Adrenal gland (tissue), 12 donors: Measurements from ENCODE around the gene RAVER1. TPM values are rescaled to one million over a fixed set of nuclear protein-coding genes. Genes with fewer than 3 reads are reported as not detected.
A peak's percentile ranks its signal among the peaks of the same experiment; 100 is the strongest.

Source experiments
- DNase-seq, 7 donors: peaks; one replicate each; pipeline ENCODE4 v3.0.0-alpha.2; 2019 to 2020
- H3K27ac ChIP-seq, 5 donors: fragments of 200-600 bp; sonication (generic) in 4 of 5; 1 replicate in 3 of 5; 2 replicates in 2 of 5; pipeline versions ENCODE4 v1.5.1 to v1.8.0; 2016 to 2020; ENCODE audit warnings: mild to moderate bottlenecking in 1 of 5
- H3K27me3 ChIP-seq: fragments of 200-600 bp; 2 replicates; pipeline ENCODE4 v1.8.0; 2021
- H3K36me3 ChIP-seq, 2 donors: fragments of 200-600 bp; replicated peaks in 1 of 2; 1 replicate in 1 of 2; 2 replicates in 1 of 2; pipeline versions ENCODE4 v1.5.1 to v1.8.0; 2018 to 2022
- H3K4me1 ChIP-seq, 2 donors: fragments of 200-600 bp; replicated peaks in 1 of 2; 1 replicate in 1 of 2; 2 replicates in 1 of 2; pipeline versions ENCODE4 v1.5.1 to v1.8.0; 2018 to 2021
- H3K4me3 ChIP-seq, 4 donors: fragments of 200-600 bp; sonication (generic) in 3 of 4; one replicate each; pipeline ENCODE4 v1.5.1; 2016 to 2018
- H3K9me3 ChIP-seq, 3 donors: fragments of 200-600 bp; sonication (generic) in 1 of 3; replicated peaks in 1 of 3; 1 replicate in 2 of 3; 2 replicates in 1 of 3; pipeline versions ENCODE4 v1.5.1 to v1.8.0; 2016 to 2021
- CTCF ChIP-seq, 6 experiments: fragments of 450-650 bp in 4 of 6; fragments of 200-600 bp in 2 of 6; sonication (generic) in 1 of 6; IDR thresholded peaks; 1 replicate in 5 of 6; 2 replicates in 1 of 6; pipeline versions ENCODE4 v1.5.1 to v1.8.0; 2016 to 2021; ENCODE audit warnings: antibody characterized with exemption in 6 of 6, mild to moderate bottlenecking in 2 of 6, moderate library complexity in 1 of 6
- POLR2A ChIP-seq, 2 donors: fragments of 450-650 bp; IDR thresholded peaks; one replicate each; pipeline ENCODE4 v1.6.1; 2017; ENCODE audit warnings: antibody characterized with exemption in 2 of 2, mild to moderate bottlenecking in 2 of 2, moderate library complexity in 1 of 2
- WGBS, 4 donors: extraction: QIAGEN DNeasy Blood & Tissue Kit in 2 of 4; methylation state at CpG; one replicate each; pipeline versions ENCODE4 v1.1.5 to v1.1.7; 2013 to 2017; 5-methylcytosine and 5-hydroxymethylcytosine counted together
- intact Hi-C, 2 donors: fragments of 100-400 bp; cut with DNase I; formaldehyde crosslinking; loops; one replicate each; pipeline versions ENCODE4 v1.14.1 to v1.15.0; 2022 to 2023
- polyA plus RNA-seq, 3 donors: library from polyadenylated mRNA; stranded (reverse); fragments of 200-250 nt in 2 of 3; fragments of 350-450 nt in 1 of 3; fragmentation: Illumina TruSeq in 1 of 3; extraction: RNeasy Lipid Tissue Mini Kit (QIAGEN cat#74804) in 1 of 3; gene quantifications; one replicate each; pipeline ENCODE4 v1.2.3, GENCODE V29; 2013 to 2014
- total RNA-seq, 9 donors: library from RNA; depleted of rRNA in 4 of 9; stranded (reverse); fragments of >200 nt in 4 of 9; fragments of 120-200 nt in 1 of 9; fragmentation: NEBNext Ultra II Directional in 1 of 9; extraction: Animal tissue kit (Norgen Biotek cat#: 25700) in 1 of 9; gene quantifications; one replicate each; pipeline versions ENCODE4 v1.1.0 to v1.2.4, GENCODE V29; 2013 to 2023
- donor health status: healthy with polysubstance abuse.
- donor health status: Bipolar disorder and iron deficiency.
- donor health status: DM: yes; HTN: yes; CAD: no.
- donor health status: DM: no; HTN: no; CAD: no.
- donor health status: DM: no; HTN: no; CAD: no.
- donor health status: DM: yes; HTN: yes; CAD: no.

The RAVER1 gene
- total and polyA plus RNA-seq, 12 donors, result 4.1 to 42.7 (median 27.0) TPM

- H3K27ac ChIP-seq, result peak overlapping the region in 2 of 5 donors; percentile 93 to 94
Observed at GRCh38 chr19:10332158-10332964, 968 bp downstream of the RAVER1 start.

DNA sequence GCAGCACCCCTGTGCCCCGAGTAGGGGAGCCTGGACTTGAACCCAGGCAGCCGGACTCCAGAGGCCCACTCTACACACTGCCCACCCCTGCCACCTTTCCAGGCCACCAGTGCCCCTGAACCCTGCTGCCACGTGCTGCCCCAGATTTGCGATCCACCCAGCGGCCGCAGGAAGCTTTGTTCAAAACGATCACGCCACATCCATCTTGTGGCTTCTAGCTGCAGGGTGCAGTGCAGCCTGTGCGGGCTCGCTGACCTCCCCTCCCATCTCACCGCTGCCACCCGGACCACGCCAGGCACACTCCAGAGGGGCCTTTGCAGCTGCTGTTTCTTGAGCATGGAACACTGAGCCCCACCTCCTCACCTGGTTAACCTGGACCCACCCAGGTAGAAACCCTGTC lies 3.8 kb downstream of the RAVER1 start:
- WGBS, 4 donors, result 90 to 94% (median 91%) methylated on average over 11 to 13 of the region's 13 CpGs
- no peak for DNase-seq
- TF ChIP-seq POLR2A (IDR thresholded peaks at IDR 0.05), result no peak
- no peak for TF ChIP-seq CTCF (IDR thresholded peaks at IDR 0.05)
- Histone ChIP-seq H3K36me3 (peaks cover 0 to 57% of the 10 kb centered on the region in 2 donors), H3K4me1 (peaks cover 13 to 17% of the 10 kb centered on the region in 2 donors), H3K27me3 (no peaks in the 10 kb centered on the region), H3K9me3 (no peaks in the 10 kb centered on the region), H3K27ac (no peak overlapping the region), H3K4me3 (no peak overlapping the region)
- intact Hi-C loops, result no loop called here

More at GRCh38 chr19:10332158-10332964, 968 bp downstream of the RAVER1 start:
- Histone ChIP-seq H3K4me1 (peaks cover 13 to 17% of the 10 kb centered on the region in 2 donors), H3K4me3 (peak overlapping the region in 2 of 4 donors; percentile 62 to 84), H3K36me3 (peaks cover 0 to 30% of the 10 kb centered on the region in 2 donors), H3K9me3 (no peaks in the 10 kb centered on the region), H3K27me3 (no peaks in the 10 kb centered on the region)
- DNase-seq, result no peak
- intact Hi-C loops, result no loop called here
- WGBS, 4 donors, result 37 to 42% (median 39%) methylated on average over 14 to 18 of the region's 18 CpGs
- TF ChIP-seq CTCF (IDR thresholded peaks at IDR 0.05) (no peak), POLR2A (IDR thresholded peaks at IDR 0.05) (no peak)

- Histone ChIP-seq H3K9me3 (no peaks in the 10 kb centered on the region), H3K27ac (no peak overlapping the region), H3K4me3 (no peak overlapping the region), H3K4me1 (peaks cover 7 to 11% of the 10 kb centered on the region in 2 donors), H3K27me3 (no peaks in the 10 kb centered on the region), H3K36me3 (peaks cover 0 to 63% of the 10 kb centered on the region in 2 donors)
- TF ChIP-seq CTCF (IDR thresholded peaks at IDR 0.05) (no peak), POLR2A (IDR thresholded peaks at IDR 0.05) (no peak)
- intact Hi-C loops, result no loop called here
- no peak for DNase-seq
- 93 to 97% (median 94%) methylated on average over 17 to 41 of the region's 41 CpGs for WGBS, 4 donors
Observed at GRCh38 chr19:10328558-10329429, 4.5 kb downstream of the RAVER1 start.

DNA sequence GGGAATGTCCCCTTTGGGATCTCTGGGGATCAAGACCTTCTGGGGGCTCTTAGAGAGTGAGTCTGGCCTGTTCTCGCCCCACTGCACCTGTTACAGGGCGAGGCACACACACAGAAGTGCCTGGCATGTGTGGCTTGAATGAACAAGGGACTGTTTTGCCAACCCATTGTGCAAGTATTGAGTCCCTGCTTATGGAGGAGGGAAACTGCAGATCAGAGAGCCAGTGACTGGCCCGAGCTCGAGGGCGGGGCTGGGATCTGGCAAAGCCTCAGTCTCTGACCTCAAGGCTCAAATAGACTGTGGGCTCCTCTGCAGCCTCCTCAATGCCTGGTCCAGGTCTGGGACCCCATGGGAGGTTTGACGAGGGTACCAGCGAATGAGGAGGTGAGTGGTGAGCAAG lies 5.5 kb downstream of the RAVER1 start:
- DNase-seq, result no peak
- TF ChIP-seq CTCF (IDR thresholded peaks at IDR 0.05) (no peak), POLR2A (IDR thresholded peaks at IDR 0.05) (no peak)
- H3K4me1 ChIP-seq, result peaks cover 5 to 11% of the 10 kb centered on the region in 2 donors
- no peak overlapping the region for H3K4me3 ChIP-seq
- H3K36me3 ChIP-seq, result peaks cover 0 to 73% of the 10 kb centered on the region in 2 donors
- no peaks in the 10 kb centered on the region for H3K27me3 ChIP-seq
- no peaks in the 10 kb centered on the region for H3K9me3 ChIP-seq
- WGBS, 4 donors, result 89 to 92% (median 91%) methylated on average over 6 to 7 of the region's 7 CpGs
- intact Hi-C loops, result no loop called here
- H3K27ac ChIP-seq, result no peak overlapping the region
